NCI-H748 (cell line): Measurements from ENCODE around the gene QPCT.
"Not testable (repeated sequence)": the region's sequence is repeated elsewhere in the genome, so short reads cannot be mapped to it uniquely, and the experiment has no call there.

Experiments
- DNase-seq: peaks from one replicate; lab custom pipeline; 2025; ENCODE audit not compliant: unreplicated experiment; lab: John Stamatoyannopoulos, UW

QPCT gene

DNA sequence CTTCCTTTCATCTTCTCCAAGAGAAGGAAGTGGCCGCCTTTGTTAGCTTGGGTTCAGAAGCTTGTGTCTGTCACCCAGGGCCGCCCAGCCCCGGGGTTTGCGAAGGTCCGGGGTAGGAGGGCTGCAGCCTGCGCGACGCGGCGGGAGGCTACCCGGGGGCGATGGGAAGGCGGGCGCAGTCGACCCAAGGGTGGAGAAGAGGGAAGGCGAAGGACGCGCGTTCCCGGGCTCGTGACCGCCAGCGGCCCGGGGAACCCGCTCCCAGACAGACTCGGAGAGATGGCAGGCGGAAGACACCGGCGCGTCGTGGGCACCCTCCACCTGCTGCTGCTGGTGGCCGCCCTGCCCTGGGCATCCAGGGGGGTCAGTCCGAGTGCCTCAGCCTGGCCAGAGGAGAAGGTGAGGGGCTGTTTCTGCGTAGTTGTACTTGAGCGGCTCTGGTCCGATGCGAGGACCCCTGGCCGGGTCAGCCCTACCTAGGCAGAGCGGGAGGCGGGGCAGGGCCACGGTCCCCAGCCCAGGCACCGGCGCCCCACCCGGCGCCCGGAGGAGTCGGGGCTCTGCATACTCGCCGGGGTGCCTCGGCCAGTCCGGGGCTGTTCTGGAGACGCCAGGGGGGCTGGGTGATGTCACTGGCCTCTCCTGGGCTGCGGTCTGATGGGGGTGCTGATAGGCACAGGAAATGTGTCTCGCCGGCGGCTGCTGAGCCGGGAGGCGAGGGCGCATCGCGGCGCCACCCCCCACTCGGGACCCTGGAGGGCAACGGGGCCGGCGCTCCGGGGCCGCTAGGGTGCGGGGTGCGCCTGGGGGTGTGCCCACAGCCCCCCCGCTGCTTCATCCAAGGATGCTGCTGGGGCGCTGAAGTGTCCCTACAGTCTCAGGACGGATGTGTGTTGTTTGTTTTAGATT lies at the start of gene QPCT:
QPCT (plus strand) TSS at position 178 of the 909 bp plus-strand sequence; CDS start at position 280, 102 bp downstream.
- DNase-seq: peak; percentile 70

DNA sequence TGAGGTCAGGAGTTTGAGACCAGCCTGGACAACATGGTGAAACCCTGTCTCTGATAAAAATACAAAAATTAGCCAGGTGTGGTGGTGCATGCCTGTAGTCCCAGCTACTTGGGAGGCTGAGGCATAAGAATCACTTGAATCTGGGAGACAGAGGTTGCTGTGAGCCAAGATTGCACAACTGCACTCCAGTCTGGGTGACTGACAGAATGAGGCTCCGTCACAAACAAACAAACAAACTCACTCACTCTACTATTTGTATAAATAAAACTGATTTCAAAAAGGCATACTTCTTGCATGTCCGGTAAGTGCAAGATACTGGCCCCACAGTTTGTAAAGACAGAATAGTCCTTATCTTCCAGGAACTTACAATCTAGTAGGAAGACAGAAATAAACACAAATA lies 49.6 kb upstream of the QPCT start:
- not testable (repeated sequence) for DNase-seq

DNA sequence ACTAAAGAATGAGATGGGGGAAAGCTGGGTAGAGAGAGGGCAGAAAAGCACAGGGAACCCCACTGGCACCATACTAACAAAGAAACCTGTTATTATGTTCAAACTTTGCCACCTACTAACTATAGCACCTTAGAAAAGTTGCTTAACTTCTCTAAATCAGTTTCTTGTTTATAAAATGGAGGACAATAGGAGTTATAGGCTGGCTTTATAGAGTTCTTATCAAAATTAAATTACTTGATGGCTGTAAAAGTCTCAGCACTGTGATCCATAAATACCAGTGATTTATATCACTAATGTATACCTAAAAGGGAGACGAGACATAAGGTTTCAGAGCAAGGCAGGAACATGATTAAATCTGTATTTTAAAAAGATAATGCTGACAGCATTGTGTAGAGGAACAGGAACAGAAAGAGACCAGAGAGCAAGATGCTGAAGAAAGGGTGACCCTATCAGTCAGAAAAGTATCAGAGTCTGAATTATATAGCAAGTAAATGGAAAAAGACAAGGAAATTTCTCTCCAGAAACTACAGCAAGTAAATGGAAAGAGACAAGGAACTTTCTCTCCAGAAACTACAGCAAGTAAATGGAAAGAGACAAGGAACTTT lies 48.9 kb upstream of the QPCT start:
- DNase-seq: no peak

DNA sequence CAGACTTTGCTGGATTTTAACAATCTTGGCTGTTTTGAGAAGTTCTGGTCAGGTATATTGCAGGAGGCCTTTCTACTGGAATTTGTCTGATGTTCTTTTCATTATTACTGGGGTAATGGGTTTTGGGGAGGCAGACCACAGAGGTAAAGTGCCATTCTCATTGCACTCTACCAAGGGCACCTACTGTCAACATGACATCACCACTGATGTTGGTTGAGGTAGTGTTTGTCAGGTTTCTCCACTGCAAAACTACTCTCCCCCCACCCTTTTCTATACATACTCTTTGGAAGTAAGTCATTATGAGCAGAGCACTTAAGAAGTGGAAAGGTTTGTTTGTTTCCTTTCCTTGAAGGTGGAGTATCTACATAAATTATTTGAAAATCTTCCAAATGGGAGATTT lies 46.8 kb upstream of the QPCT start:
- no peak for DNase-seq

DNA sequence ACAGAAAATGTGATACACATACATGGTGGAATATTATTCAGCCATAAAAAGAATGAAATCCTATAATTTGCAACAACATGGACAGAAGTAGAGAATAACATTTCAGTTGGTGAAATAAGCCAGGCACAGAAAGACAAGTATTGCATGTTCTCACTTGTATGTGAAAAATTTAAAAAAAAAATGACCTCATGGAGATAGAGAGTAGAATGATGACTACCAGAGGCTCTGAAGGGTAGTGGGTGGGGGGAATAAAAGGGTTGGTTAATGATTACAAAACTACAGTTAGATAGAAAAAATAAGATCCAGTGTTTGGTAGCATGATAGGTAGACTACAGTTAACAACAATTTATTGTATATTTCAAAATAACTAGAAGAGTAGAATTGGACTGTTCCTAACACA lies 44.3 kb upstream of the QPCT start:
- DNase-seq: no peak

DNA sequence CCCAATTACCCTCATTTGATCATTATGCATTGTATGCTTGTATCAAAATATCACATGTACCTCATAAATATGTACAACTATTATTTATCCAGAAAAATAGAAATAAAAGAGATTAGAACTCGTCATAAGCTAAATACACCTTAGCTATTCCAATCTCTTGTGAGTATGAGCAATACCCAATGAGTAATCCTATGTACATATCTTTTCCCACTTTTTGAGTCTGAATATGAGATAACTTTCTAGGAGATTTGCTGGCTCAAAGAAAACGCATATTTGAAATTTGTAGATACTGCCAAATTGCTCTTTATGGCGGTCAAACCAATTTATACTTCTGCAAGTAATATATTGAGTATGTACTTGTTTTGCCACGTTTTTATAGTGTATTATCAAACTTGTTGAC lies 43.9 kb upstream of the QPCT start:
- DNase-seq: no peak

DNA sequence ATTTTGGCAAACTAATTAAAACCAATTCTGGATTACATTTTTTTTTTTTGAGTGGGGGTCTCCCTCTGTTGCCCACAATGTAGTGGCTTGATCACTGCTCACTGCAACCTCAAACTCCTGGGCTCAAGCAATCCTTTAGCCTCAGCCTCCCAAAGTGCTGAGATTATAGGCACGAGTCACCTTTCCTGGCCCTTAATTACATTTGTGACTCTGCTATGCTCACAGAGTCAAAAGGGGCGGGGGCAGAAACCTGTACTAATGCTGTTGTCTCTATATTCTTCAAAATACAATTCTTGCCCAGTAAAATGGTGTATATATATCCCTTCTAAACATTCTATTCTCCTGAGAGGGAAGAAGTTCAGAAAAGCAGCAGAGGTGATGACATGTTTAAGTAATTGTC lies 43.0 kb upstream of the QPCT start:
- DNase-seq: no peak

DNA sequence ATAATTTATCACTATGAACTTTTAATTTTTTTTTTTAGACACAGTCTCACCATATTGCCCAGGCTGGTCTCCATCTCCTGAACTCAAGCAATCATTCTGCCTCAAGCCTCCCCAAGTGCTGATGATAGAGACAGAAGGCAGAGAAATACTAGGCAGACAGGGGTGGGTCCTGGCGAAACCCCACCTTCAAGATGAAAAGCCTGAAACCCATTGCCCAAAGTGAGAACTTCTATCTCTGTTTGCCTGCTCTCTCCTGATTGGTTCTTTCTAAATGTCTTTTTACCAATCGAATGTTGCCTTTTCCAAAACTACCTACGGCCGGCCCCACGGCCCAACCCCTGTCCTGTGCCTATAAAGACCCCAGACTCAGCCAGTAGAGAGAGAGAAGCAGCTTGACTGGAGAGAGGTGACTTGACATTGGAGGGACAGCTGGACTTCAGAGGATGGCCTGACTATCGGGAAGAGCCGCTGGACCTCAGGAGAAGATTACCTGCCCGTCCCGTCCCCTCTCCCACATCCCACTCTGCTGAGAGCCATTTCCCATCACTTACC lies 41.7 kb upstream of the QPCT start:
- no peak for DNase-seq

DNA sequence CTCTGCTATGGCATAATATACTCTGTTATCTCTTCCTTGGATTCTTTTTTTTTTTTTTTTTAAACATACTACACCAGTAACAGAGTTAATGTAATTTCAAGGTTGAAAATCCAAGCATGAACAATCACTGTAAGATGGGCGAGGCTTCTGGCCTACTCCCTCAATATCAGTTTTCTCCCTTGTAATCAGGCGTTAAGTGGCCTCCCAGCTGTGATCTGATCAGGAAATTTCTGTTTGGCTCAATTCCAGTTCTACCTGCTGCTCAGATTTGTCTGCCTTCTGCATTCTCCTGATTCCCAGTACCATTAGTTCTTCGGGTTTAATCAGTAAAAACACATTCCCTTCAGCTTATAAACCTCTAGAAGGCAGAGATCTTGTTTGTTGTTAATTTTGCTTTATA lies 38.4 kb upstream of the QPCT start:
- DNase-seq: peak; percentile 83

DNA sequence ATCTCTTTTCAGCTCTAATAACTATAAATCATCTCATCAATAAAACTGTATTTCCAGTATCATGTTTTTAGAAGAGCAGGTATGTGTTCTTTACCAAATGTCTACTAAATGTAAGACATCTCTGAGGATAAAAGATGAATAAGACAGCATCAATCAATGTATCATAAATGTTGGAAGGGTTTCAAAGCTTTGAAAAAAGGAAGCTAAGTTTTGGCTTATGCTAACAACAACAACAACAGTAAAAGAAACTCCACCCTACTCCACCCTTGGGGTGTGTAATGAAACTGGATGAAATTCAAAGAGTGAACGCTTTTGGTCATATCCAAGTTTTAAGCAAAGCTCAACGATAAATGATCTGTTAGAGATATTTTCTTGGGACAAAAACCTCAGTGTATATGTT lies 36.9 kb upstream of the QPCT start:
- no peak for DNase-seq

DNA sequence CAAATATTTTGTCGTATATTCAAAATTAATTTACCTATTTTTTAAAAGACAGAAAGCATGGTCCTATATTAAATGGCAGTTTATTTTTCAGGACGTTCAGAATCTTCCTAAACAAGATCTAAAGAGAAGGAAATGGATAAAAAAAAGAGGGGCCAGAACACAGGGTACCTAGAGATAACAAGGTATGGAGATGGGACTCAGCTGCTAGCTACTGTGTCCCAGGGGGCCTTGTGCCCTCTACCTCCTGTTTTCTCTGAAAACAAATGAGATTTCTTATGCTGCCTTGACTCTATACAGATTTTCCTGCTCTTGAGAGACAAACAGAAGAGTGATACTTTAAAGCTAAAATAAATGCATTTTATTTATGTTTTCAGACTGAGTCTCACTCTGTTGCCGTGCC lies 29.1 kb upstream of the QPCT start:
- DNase-seq: no peak

DNA sequence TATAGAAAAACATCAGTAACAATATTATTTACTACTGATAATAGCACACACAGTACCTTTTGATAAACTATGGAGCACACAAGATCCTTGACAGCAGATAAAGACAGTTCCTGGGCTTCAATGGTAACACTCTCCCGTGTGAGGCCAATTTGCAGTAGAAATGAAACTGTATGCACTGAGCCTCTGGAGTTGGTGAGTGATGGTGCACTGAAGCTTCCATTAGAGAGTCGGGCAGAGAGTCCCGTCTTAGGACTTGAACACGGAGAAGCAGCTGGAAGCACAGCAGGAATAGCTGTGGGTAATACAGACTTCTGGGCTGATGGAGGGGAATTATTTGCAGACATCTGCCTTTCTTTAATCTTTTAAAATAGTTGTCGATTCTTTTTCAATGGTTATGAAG lies 28.2 kb upstream of the QPCT start:
- DNase-seq: no peak

DNA sequence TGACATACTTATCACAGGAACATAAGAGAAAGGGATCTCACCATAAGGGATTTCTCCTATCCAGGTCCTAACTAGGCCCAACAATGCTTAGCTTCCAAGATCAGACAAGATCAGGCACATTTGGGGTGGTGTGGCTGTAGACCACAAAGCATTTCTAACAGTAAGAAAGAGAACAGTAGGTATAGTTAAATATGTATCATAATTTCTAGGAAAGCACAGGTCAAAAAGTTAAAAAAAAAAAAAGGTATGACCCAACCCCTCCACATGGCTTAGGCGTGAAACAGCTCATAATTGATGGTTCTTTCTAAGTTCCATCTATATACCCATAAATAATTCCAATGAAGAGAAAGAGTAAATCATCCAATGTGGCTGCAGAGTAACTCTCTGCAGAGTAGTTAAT lies 26.7 kb upstream of the QPCT start:
- no peak for DNase-seq

DNA sequence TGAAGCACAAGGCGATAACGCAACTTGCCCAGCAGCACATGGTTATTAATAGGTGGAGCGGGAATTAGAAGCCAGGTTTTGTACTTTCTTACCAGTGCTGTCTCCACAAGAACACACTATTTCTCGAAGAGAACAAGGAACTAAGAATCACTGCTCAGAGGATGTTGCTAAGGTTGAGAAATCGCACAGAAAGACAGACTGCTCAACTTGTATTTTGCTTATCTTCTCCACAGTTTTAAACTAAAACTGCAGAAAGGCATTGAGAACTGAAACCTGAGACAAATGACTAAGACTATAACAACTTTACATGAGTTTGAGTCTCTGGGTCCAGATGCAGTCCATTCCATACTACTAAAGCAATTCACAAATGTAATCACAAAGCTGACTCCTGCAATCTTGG lies 26.0 kb upstream of the QPCT start:
- no peak for DNase-seq

DNA sequence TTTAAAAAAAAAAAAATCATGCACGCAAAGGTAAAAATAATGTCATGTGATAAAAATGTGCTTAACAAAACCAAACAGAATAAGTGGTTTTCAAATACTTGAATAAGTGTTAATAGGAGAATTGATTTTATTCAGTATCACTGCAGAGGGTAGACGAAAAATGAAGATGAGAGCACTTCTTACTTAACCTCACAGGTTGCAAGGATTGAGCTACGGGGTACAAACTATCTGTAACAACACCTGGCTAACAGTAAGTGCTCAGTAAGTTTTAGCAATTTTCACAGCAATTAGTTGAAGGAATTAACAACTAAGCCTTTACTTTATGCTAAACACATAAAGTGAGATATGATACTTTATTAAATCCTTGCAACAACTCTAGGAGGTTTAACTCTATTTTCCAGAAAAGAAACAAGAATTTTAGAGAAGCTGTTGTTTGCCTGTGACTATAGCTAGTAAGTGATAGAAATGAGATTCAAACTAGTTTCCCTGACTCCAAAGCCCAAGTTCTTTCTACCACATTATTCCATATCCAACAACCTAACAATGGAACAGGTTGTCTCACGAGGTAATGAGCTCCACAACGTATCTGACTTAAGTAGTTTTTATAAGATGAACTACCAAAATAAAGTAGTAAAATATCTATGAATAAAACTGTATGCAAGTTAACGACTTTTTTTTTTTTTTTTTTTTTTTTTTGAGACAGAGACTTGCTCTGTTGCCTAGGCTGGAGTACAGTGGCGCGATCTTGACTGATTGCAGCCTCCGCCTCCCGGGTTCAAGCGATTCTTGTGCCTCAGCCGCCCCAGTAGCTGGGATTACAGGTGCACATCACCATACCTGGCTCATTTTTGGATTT lies 24.4 kb upstream of the QPCT start:
- no peak for DNase-seq

DNA sequence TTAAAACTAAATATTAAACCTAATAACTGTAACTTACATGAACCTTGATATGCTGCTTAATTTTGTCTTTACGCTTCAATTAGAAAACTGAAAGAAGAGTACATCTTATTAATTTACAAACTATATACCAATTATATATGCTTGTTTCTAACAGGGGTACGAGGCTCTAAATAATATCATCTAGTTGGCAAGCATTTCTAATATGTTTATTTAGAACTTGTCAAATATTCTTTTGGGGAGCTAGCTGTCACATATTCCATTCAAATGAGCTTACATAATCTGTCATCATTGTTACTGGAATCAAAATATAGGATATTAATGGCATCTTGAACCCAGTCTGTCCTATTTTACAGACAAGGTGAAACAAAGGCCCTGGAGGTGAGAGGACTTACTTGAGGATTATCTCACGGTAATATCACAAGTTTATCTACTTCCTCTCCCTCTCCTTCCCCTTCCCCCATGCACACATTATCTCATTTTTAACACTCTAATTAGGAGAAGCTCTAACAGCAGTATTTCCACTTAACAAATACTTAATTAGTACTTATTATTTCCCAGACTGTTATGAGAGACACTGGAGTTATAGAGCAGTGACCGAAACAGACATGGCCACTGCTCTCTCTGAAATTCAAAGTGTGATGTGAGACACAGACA lies 23.3 kb upstream of the QPCT start:
- no peak for DNase-seq

DNA sequence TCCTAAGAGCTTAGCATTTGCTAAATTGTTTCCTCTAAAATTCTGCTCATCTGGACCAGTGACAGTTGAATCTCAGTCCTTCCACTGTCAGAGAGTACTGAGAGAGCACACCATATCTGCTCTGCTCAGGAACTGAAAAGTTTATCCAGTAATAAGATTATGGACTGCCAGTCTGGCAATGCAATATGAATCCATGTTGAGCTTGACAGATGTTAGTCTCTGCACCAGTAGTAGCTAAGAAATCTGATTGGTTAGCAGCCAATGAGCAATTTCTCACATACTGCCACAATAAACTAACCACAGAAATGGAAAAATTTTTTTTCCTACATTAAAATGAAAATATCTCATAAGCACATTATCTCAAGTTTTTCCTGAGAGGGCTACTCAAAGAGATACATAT lies 22.1 kb upstream of the QPCT start:
- no peak for DNase-seq

DNA sequence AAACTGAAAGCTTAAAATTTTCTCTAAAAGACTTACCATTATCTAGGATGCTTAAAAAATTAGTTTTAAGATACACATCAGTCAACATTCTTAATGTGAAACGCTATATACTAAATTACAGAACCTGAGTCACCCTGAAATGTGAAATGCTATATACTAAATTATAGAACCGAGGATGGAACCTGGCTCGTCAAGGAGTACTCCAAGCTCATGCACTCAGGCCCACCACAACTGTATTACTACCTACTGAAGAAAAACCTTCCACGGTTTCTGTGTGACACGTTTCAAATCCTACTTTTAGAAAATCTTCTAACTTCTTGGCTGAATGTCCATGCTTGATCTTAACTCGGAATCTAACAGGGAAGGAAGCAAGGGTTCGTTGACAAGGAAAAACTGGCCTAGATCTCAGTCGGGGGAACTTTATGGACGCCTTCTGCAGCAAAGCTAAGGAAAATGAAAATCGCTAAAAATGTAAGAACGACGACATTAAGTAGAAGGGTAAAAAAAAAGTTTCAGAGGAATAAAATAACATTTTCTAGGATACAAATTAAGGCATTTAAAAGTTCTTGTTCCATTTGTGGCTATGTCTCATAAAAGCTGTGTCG lies 21.2 kb upstream of the QPCT start:
- DNase-seq: no peak

DNA sequence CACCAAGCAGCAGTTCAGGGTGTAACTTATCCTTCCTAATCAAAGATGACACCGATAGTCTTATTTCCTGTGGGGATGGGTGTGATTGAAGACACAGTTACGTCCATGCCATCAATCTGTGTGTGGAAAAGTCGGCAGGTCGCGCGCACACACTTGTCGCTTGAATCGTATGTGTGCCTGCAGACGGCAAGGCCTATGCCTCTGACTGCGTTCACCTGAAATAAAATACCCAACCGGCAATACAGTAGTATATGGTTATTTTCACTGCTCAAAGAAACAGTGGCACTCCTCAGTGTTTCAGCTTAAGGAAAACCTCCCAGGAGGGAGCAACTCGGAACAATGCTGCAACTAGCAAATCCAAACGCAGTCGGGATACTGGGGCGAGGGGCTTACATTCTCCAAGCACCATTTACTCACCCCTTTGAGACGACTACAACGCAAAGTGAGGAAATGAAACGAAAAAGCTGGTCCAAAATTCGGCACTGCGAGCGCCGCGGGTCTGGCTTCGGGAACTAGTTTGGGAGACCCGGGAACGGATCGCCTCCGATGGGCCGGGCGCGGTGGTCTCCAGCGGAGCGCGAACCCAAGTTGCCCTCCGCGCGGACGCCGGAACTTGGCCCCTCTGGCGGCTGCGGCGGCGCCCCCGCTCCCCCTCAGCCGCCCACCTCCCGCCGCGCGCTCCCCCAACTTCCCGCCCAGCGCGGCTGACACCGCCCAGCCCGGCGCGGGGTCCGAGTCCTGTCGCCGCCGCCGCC lies 20.5 kb upstream of the QPCT start:
- DNase-seq: peak; percentile 58

DNA sequence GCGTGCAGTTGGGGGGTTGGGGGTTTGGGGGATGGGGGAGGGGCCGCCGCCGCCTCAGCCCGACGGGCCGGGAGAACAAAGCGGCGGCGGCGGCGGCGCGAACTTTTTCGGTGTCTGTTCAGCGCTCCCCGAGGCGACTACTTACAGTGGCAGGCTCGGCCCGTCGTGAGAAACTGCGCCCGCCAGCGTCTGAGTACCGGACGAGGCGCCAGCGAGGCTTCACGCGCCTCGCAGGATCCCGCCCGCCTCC lies 20.0 kb upstream of the QPCT start:
- DNase-seq: no peak
